SK-N-DZ (cell line): ENCODE measurements around the gene ZBTB1.
A peak's percentile ranks its signal among the peaks of the same experiment; 100 is the strongest.
"Not testable (repeated sequence)": the region's sequence is repeated elsewhere in the genome, so short reads cannot be mapped to it uniquely, and the experiment has no call there.

Source experiments
- DNase-seq: peaks from one replicate; pipeline ENCODE4 v3.0.0-alpha.2; 2015; ENCODE audit warnings: low spot score

The ZBTB1 gene

GRCh38 chr14:64522591-64523355 is 18.2 kb downstream of the ZBTB1 start:
- DNase-seq = no peak

- DNase-seq = no peak
Observed at GRCh38 chr14:64525354-64525753, 20.8 kb downstream of the ZBTB1 start.

GRCh38 chr14:64531567-64531966 is 27.0 kb downstream of the ZBTB1 start:
- DNase-seq = no peak

- no peak for DNase-seq
Observed at GRCh38 chr14:64536488-64537245, 32.1 kb downstream of the ZBTB1 start.

GRCh38 chr14:64540208-64541202 is 35.9 kb downstream of the ZBTB1 start, which contains the start of gene HSPA2:
HSPA2 (plus strand) TSS chr14:64540741; CDS start chr14:64540850, 109 bp downstream.
- peak; percentile 92 for DNase-seq

- DNase-seq = no peak
Observed at GRCh38 chr14:64541261-64541971, 36.8 kb downstream of the ZBTB1 start.

GRCh38 chr14:64541972-64542835 is 37.6 kb downstream of the ZBTB1 start:
- no peak for DNase-seq

GRCh38 chr14:64542836-64543201 is 38.2 kb downstream of the ZBTB1 start:
- DNase-seq = no peak

- no peak for DNase-seq
Observed at GRCh38 chr14:64544607-64545312, 40.2 kb downstream of the ZBTB1 start.

- DNase-seq = no peak
Observed at GRCh38 chr14:64549016-64549415, 44.4 kb downstream of the ZBTB1 start.

GRCh38 chr14:64549791-64550620 is 45.4 kb downstream of the ZBTB1 start, which contains the start of gene PPP1R36:
PPP1R36 (plus strand) TSS chr14:64549961; CDS start chr14:64549998, 37 bp downstream.
- no peak for DNase-seq

- no peak for DNase-seq
Observed at GRCh38 chr14:64550621-64551333, 46.2 kb downstream of the ZBTB1 start.

- DNase-seq = no peak
Observed at GRCh38 chr14:64554556-64554955, 50.0 kb downstream of the ZBTB1 start.

GRCh38 chr14:64556526-64556925 is 52.0 kb downstream of the ZBTB1 start:
- DNase-seq = no peak

GRCh38 chr14:64558216-64558615 is 53.6 kb downstream of the ZBTB1 start:
- DNase-seq = not testable (repeated sequence)

GRCh38 chr14:64561631-64562030 is 57.1 kb downstream of the ZBTB1 start:
- no peak for DNase-seq

- DNase-seq = no peak
Observed at GRCh38 chr14:64562436-64562835, 57.9 kb downstream of the ZBTB1 start.

- DNase-seq = no peak
Observed at GRCh38 chr14:64563696-64564095, 59.1 kb downstream of the ZBTB1 start.
